Muscle layer of duodenum (tissue), 2 donors: ENCODE measurements around the gene STIM2.
"Not testable (repeated sequence)": the region's sequence is repeated elsewhere in the genome, so short reads cannot be mapped to it uniquely, and the experiment has no call there.

Experiments
- H3K27ac ChIP-seq: one replicate; pipeline ENCODE4 v1.7.0; 2013; ENCODE audit warnings: mild to moderate bottlenecking, low read length
- H3K27me3 ChIP-seq: one replicate; pipeline ENCODE4 v1.7.0; 2013; ENCODE audit warnings: low read depth, mild to moderate bottlenecking, control low read depth, low read length
- H3K36me3 ChIP-seq, 2 donors: one replicate each; pipeline ENCODE4 v1.7.0; 2013; ENCODE audit warnings: low read length in 2 of 2, control low read depth in 1 of 2, mild to moderate bottlenecking in 1 of 2; ENCODE audit not compliant: insufficient read depth in 2 of 2, control insufficient read depth in 1 of 2
- H3K4me1 ChIP-seq, 2 donors: one replicate each; pipeline ENCODE4 v1.7.0; 2013; ENCODE audit warnings: low read length in 2 of 2, mild to moderate bottlenecking in 2 of 2, control low read depth in 1 of 2, moderate library complexity in 1 of 2; ENCODE audit not compliant: insufficient read depth in 2 of 2, control insufficient read depth in 1 of 2
- H3K4me3 ChIP-seq, 2 donors: one replicate each; pipeline ENCODE4 v1.7.0; 2013; ENCODE audit warnings: low read length in 2 of 2, low read depth in 1 of 2, mild to moderate bottlenecking in 1 of 2
- H3K9me3 ChIP-seq, 2 donors: one replicate each; pipeline ENCODE4 v1.7.0; 2013; ENCODE audit warnings: low read length in 2 of 2, control low read depth in 1 of 2, mild to moderate bottlenecking in 1 of 2; ENCODE audit not compliant: control insufficient read depth in 1 of 2
- donor health status: healthy.

Gene STIM2

GRCh38 chr4:27020603-27021002, 160.0 kb downstream of the STIM2 start:
- Histone ChIP-seq H3K27me3 (no peaks in the 10 kb centered on the region), H3K4me3 (no peak overlapping the region), H3K27ac (no peak overlapping the region), H3K4me1 (no peaks in the 10 kb centered on the region), H3K36me3 (peaks cover 27 to 29% of the 10 kb centered on the region in 2 donors), H3K9me3 (no peaks in the 10 kb centered on the region)

GRCh38 chr4:27022963-27023362, 162.3 kb downstream of the STIM2 start:
- Histone ChIP-seq H3K27me3 (no peaks in the 10 kb centered on the region), H3K9me3 (no peaks in the 10 kb centered on the region), H3K4me3 (no peak overlapping the region), H3K4me1 (no peaks in the 10 kb centered on the region), H3K27ac (no peak overlapping the region), H3K36me3 (peaks cover 22 to 27% of the 10 kb centered on the region in 2 donors)

DNA sequence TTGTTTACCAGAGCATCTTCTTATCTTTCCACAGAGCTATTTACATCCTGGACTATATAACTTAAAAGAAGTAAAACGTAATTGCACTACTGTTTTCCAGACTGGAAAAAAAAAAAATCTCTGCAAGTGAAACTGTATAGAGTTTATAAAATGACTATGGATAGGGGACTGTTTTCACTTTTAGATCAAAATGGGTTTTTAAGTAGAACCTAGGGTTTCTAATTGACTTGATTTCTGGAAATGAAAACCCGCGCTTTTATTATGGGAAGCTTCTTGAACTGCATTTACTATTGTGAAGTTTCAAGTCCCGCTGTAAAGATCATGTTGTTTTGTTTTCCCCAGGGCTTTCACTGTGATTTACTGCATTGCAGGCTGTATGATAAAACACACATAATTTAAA, 162.7 kb downstream of the STIM2 start:
- no peak overlapping the region for H3K4me3 ChIP-seq
- no peaks in the 10 kb centered on the region for H3K9me3 ChIP-seq
- peaks cover 18 to 23% of the 10 kb centered on the region in 2 donors for H3K36me3 ChIP-seq
- no peak overlapping the region for H3K27ac ChIP-seq
- no peaks in the 10 kb centered on the region for H3K27me3 ChIP-seq
- no peaks in the 10 kb centered on the region for H3K4me1 ChIP-seq

- no peaks in the 10 kb centered on the region for H3K9me3 ChIP-seq
- peaks cover 10 to 14% of the 10 kb centered on the region in 2 donors for H3K36me3 ChIP-seq
- H3K4me1 ChIP-seq: no peaks in the 10 kb centered on the region
- H3K4me3 ChIP-seq: no peak overlapping the region
- H3K27me3 ChIP-seq: no peaks in the 10 kb centered on the region
- no peak overlapping the region for H3K27ac ChIP-seq
Measured at GRCh38 chr4:27024805-27025204, 164.2 kb downstream of the STIM2 start.

DNA sequence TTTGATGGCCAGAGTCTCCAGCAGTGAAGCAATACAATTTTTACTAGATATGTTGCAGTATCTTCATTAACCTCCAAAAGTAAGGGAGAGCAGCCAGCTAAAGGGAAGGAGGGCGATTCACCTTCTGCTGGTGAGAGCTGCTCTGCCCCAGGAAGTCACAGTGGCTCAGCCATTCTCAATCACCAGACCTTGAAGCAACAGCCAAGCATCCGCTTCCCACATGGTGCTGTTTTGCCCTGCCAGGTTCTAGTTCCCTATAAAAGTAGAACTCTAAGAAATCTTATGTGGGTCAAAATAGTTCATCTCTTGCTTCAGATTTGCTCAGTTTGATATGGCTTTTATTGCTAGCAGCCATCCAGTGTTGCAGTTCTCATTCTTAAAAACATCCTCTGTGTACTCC, 166.8 kb downstream of the STIM2 start:
- Histone ChIP-seq H3K36me3 (peaks cover 6 to 7% of the 10 kb centered on the region in 2 donors), H3K4me1 (no peaks in the 10 kb centered on the region), H3K9me3 (no peaks in the 10 kb centered on the region), H3K27me3 (no peaks in the 10 kb centered on the region), H3K27ac (no peak overlapping the region), H3K4me3 (no peak overlapping the region)

- H3K36me3 ChIP-seq, H3K4me1 ChIP-seq, H3K4me3 ChIP-seq, H3K9me3 ChIP-seq, H3K27me3 ChIP-seq, H3K27ac ChIP-seq: not testable (repeated sequence)
Measured at GRCh38 chr4:27035127-27035526, 174.5 kb downstream of the STIM2 start.

DNA sequence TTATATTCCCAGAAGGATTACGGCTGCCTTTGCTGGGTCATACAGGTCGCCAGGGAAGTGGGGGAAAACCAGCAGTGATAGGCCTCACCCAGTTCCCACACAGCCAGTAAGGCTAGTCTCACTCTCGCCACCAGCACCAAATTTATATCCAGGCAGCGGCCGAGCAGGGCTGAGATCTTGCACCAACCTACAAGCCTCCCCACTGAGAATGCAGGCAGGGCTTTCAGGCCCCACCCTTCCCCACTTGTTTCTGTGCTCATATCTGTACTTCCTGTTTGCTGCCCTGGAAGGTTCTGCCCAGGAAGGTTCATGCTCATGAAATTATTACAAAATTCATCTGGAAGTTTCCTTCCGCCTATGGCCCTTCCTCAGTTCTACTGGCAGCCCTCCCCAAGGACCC, 179.7 kb downstream of the STIM2 start:
- Histone ChIP-seq H3K4me3 (no peak overlapping the region), H3K4me1 (no peaks in the 10 kb centered on the region), H3K27ac (no peak overlapping the region), H3K9me3 (peaks cover 0 to 4% of the 10 kb centered on the region in 2 donors), H3K36me3 (no peaks in the 10 kb centered on the region), H3K27me3 (no peaks in the 10 kb centered on the region)

DNA sequence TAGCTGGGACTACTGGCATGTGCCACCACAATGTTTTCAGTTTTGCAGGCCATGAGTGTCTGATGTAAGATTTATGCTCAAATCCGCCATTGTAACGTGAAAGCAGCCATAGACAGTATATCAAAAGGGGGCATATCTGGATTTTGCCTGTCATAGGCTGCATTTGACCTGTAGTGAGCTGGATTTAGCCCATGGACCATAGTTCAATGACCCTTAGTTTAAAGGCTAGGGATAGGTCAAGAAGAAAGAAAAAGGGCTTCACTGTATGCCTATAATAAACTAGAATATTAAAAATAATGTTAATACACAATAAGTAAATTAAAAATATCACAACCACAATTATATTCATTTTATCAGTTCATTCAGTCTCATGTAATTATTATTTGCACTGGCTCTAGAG, 181.8 kb downstream of the STIM2 start:
- H3K36me3 ChIP-seq: no peaks in the 10 kb centered on the region
- H3K4me3 ChIP-seq: no peak overlapping the region
- peaks cover 0 to 4% of the 10 kb centered on the region in 2 donors for H3K9me3 ChIP-seq
- no peaks in the 10 kb centered on the region for H3K27me3 ChIP-seq
- H3K27ac ChIP-seq: no peak overlapping the region
- no peaks in the 10 kb centered on the region for H3K4me1 ChIP-seq

- H3K4me3 ChIP-seq: no peak overlapping the region
- no peak overlapping the region for H3K27ac ChIP-seq
- no peaks in the 10 kb centered on the region for H3K27me3 ChIP-seq
- H3K36me3 ChIP-seq: no peaks in the 10 kb centered on the region
- H3K4me1 ChIP-seq: no peaks in the 10 kb centered on the region
- H3K9me3 ChIP-seq: peaks cover 0 to 4% of the 10 kb centered on the region in 2 donors
Measured at GRCh38 chr4:27043200-27043599, 182.6 kb downstream of the STIM2 start.

- Histone ChIP-seq H3K9me3 (peaks cover 0 to 4% of the 10 kb centered on the region in 2 donors), H3K27ac (no peak overlapping the region), H3K4me1 (peaks cover 0 to 5% of the 10 kb centered on the region in 2 donors), H3K4me3 (no peak overlapping the region), H3K27me3 (no peaks in the 10 kb centered on the region), H3K36me3 (no peaks in the 10 kb centered on the region)
Measured at GRCh38 chr4:27046851-27047250, 186.2 kb downstream of the STIM2 start.

DNA sequence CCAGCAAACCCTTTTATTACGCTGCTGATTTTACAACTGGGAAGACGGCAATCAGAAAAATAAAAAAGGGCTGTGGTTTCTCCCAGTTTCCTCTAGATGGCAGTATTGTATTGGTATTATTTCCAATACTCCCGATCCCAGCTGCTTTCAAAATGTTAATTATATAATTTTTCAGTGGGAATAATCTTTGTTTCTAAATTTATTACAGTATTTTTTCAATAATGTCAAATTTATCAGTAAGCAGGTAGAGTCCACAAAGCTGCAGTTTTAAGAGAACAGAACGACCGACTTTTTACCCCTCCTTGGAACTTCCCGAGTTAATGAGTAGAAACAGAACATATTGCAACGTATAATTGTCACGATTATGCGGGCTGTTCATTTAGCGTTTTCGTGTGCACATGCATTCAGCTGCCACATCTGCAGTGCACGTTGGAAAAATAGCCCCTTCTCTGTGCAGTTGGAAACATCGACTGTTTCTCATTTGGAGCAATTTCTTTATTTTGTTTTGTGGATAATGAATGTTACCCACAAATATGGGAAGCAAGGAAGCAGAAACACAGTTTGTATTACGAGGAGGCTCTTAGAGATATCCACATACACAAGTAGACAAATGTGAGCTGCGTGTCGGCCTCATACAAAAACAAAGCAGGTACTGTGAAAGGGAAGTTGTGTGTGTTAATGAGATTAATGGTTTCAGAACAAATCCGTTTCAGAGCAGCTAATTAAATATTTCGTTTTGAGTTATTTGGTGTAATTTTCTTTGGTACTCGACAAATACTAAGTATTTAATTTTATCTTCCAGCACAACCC, 188.0 kb downstream of the STIM2 start:
- no peaks in the 10 kb centered on the region for H3K27me3 ChIP-seq
- no peak overlapping the region for H3K27ac ChIP-seq
- no peaks in the 10 kb centered on the region for H3K36me3 ChIP-seq
- peaks cover 0 to under 1% of the 10 kb centered on the region in 2 donors for H3K9me3 ChIP-seq
- peak overlapping the region; percentile 62 to 66 for H3K4me3 ChIP-seq
- H3K4me1 ChIP-seq: peaks cover 0 to 5% of the 10 kb centered on the region in 2 donors
